ENCODE results near the gene ATP5F1D. TPM values are rescaled to one million over a fixed set of nuclear protein-coding genes. Genes with fewer than 3 reads are reported as not detected.
A peak's percentile ranks its signal among the peaks of the same experiment; 100 is the strongest.

Gene ATP5F1D
- total and polyA plus RNA-seq, 2 of the 13 experiments (the other 11 are each of a cell fraction or from before 2014, with no cell fraction given): 39.4 to 78.7 TPM

GRCh38 chr19:1269478-1270212 lies 28.1 kb downstream of the ATP5F1D start (continued):
- TF ChIP-seq ARID2 (CRISPR knock-in tag; IDR thresholded peaks at IDR 0.05; ENCODE audit: borderline replicate concordance) (no peak), ZBTB44 (CRISPR knock-in tag; IDR thresholded peaks at IDR 0.05) (no peak), ZNF572 (CRISPR knock-in tag; IDR thresholded peaks at IDR 0.05) (peak; percentile 87; the same call in 1 of the 2 replicates), TAF1 (CRISPR knock-in tag; IDR thresholded peaks at IDR 0.05) (peak; percentile 55; the same call in 1 of the 2 replicates), SP1 (IDR thresholded peaks at IDR 0.05) (no peak), SP1 (CRISPR knock-in tag; IDR thresholded peaks at IDR 0.05) (peak; percentile 16; the same call in 1 of the 2 replicates), BORCS8-MEF2B (CRISPR knock-in tag; IDR thresholded peaks at IDR 0.05) (no peak), SRSF9 (IDR thresholded peaks at IDR 0.05; ENCODE audit: borderline replicate concordance, insufficient read depth, low read depth, low read length, poor library complexity, severe bottlenecking) (no peak), ZNF83 (CRISPR knock-in tag; IDR thresholded peaks at IDR 0.05; ENCODE audit: borderline replicate concordance) (no peak), SYNCRIP (IDR thresholded peaks at IDR 0.05; ENCODE audit: insufficient read depth, low read depth, low read length) (no peak), BATF2 (CRISPR knock-in tag; IDR thresholded peaks at IDR 0.05) (no peak), AFF4 (CRISPR knock-in tag; IDR thresholded peaks at IDR 0.05) (no peak), ZBTB40 (IDR thresholded peaks at IDR 0.05) (no peak), ZBTB40 (CRISPR knock-in tag; IDR thresholded peaks at IDR 0.05) (no peak)

Data from HepG2 (cell line).